SK-N-SH (cell line): ENCODE measurements around the gene KRTAP9-9. TPM values are rescaled to one million over a fixed set of nuclear protein-coding genes. Genes with fewer than 3 reads are reported as not detected.
"Not testable (repeated sequence)": the region's sequence is repeated elsewhere in the genome, so short reads cannot be mapped to it uniquely, and the experiment has no call there.

Experiments
- CTCF ChIA-PET: fragments of 300-600, 350-600 bp; formaldehyde crosslinking; extraction: SDS; loops from one replicate; lab custom pipeline; 2021; lab: Yijun Ruan, JAX
- POLR2A ChIA-PET: fragments of 350-600 bp; sonication (Branson Sonifier 250); formaldehyde crosslinking; extraction: SDS; loops from one replicate; lab custom pipeline; 2020; ENCODE audit warnings: antibody characterized with exemption, inconsistent platforms; lab: Yijun Ruan, JAX
- DNase-seq: peaks from one replicate; pipeline ENCODE4 v3.0.0; 2012
- H2AFZ ChIP-seq: fragments of 200-600 bp; sonication (generic); 2 replicates; pipeline ENCODE4 v1.8.1; 2016; ENCODE audit warnings: antibody characterized with exemption, mild to moderate bottlenecking, low read depth
- H3F3A ChIP-seq: fragments of 200-600 bp; sonication (generic); replicated peaks from 2 replicates; pipeline ENCODE3; 2016; ENCODE audit warnings: antibody characterized with exemption, mild to moderate bottlenecking; ENCODE audit not compliant: insufficient read depth
- H3K27ac ChIP-seq, 2 experiments: fragments of 200-500 bp in 1 of 2; fragments of 200-600 bp in 1 of 2; sonication (Bioruptor generic) in 1 of 2; sonication (generic), shearing (Covaris generic) in 1 of 2; 2 replicates each; pipeline versions ENCODE4 v1.5.1 to v1.6.1; 2014 to 2016; ENCODE audit warnings: low read depth in 2 of 2, inconsistent platforms in 1 of 2, low read length in 1 of 2, mild to moderate bottlenecking in 1 of 2, mixed read lengths in 1 of 2
- H3K27me3 ChIP-seq: fragments of 200-600 bp; sonication (generic), shearing (Covaris generic); 2 replicates; pipeline ENCODE4 v1.6.1; 2016; ENCODE audit warnings: mixed run types; ENCODE audit not compliant: insufficient read depth
- H3K36me3 ChIP-seq, 2 experiments: fragments of 200-500 bp in 1 of 2; fragments of 200-600 bp in 1 of 2; sonication (Bioruptor generic) in 1 of 2; sonication (generic) in 1 of 2; replicated peaks in 1 of 2; 2 replicates each; pipeline versions ENCODE3 to v1.5.1; 2014 to 2016; ENCODE audit warnings: low read length in 1 of 2, mild to moderate bottlenecking in 1 of 2; ENCODE audit not compliant: insufficient read depth in 2 of 2, control insufficient read depth in 1 of 2
- H3K4me1 ChIP-seq, 2 experiments: fragments of 200-500 bp in 1 of 2; fragments of 200-600 bp in 1 of 2; sonication (Bioruptor generic) in 1 of 2; sonication (generic), shearing (Covaris generic) in 1 of 2; 2 replicates each; pipeline versions ENCODE4 v1.5.1 to v1.6.1; 2014 to 2016; ENCODE audit warnings: low read depth in 1 of 2, low read length in 1 of 2, mixed run types in 1 of 2; ENCODE audit not compliant: insufficient read depth in 2 of 2, control insufficient read depth in 1 of 2
- H3K4me2 ChIP-seq: fragments of 200-600 bp; sonication (generic), shearing (Covaris generic); 2 replicates; pipeline ENCODE4 v1.6.1; 2017; ENCODE audit warnings: mixed run types
- H3K4me3 ChIP-seq, 2 experiments: fragments of 200-500 bp in 1 of 2; fragments of 200-600 bp in 1 of 2; sonication (Bioruptor generic) in 1 of 2; sonication (generic), shearing (Covaris generic) in 1 of 2; 2 replicates each; pipeline versions ENCODE4 v1.5.1 to v1.8.1; 2014 to 2016; ENCODE audit warnings: low read depth in 2 of 2, inconsistent platforms in 1 of 2, low read length in 1 of 2, mild to moderate bottlenecking in 1 of 2, mixed read lengths in 1 of 2, moderate library complexity in 1 of 2
- H3K79me2 ChIP-seq: fragments of 200-600 bp; sonication (generic); 2 replicates; pipeline ENCODE4 v1.8.1; 2017; ENCODE audit warnings: mild to moderate bottlenecking; ENCODE audit not compliant: insufficient read depth
- H3K9ac ChIP-seq: fragments of 200-600 bp; sonication (generic); 2 replicates; pipeline ENCODE4 v1.6.1; 2017; ENCODE audit warnings: mixed run types
- H3K9me2 ChIP-seq: fragments of 200-600 bp; sonication (generic); 2 replicates; pipeline ENCODE4 v1.6.1; 2017; ENCODE audit warnings: mixed run types
- H3K9me3 ChIP-seq: fragments of 200-600 bp; sonication (generic); 2 replicates; pipeline ENCODE4 v1.6.1; 2017; ENCODE audit warnings: mixed run types, mild to moderate bottlenecking, moderate library complexity
- H4K20me1 ChIP-seq: fragments of 200-600 bp; sonication (generic); 2 replicates; pipeline ENCODE4 v1.6.1; 2017; ENCODE audit warnings: mild to moderate bottlenecking, mixed run types; ENCODE audit not compliant: insufficient read depth
- ELF1 ChIP-seq: IDR thresholded peaks from 2 replicates; pipeline ENCODE4 v1.4.0; 2012
- EP300 ChIP-seq, 2 experiments: IDR thresholded peaks; 2 replicates each; pipeline versions ENCODE4 v1.4.0 to v1.6.1; 2012; ENCODE audit warnings: borderline replicate concordance in 1 of 2, low read depth in 1 of 2, low read length in 1 of 2
- EZH2phosphoT487 ChIP-seq: fragments of 200-600 bp; sonication (generic); IDR thresholded peaks from 2 replicates; pipeline ENCODE4 v1.6.1; 2017; ENCODE audit warnings: low read depth, mixed run types, mild to moderate bottlenecking, antibody characterized with exemption, moderate library complexity, borderline replicate concordance
- NFIC ChIP-seq: IDR thresholded peaks from 2 replicates; pipeline ENCODE4 v1.4.0; 2012; ENCODE audit warnings: borderline replicate concordance
- SMC3 ChIP-seq: IDR thresholded peaks from 2 replicates; pipeline ENCODE4 v1.6.1; 2012; ENCODE audit warnings: low read depth, low read length, improper control_type of control experiment
- TAF1 ChIP-seq: IDR thresholded peaks from 2 replicates; pipeline ENCODE4 v1.6.1; 2012; ENCODE audit warnings: low read depth, mild to moderate bottlenecking, low read length, moderate library complexity, borderline replicate concordance
- whole genome bisulfite sequencing: methylation state at CpG from one replicate; pipeline ENCODE4 v1.1.6; 2017; ENCODE audit warnings: low lambda C conversion rate; 5-methylcytosine and 5-hydroxymethylcytosine counted together
- polyA plus RNA-seq, 3 experiments: library from polyadenylated mRNA; depleted of rRNA; stranded (reverse); fragments of >200 nt; gene quantifications; 2 replicates each; pipeline ENCODE4 v1.2.3, GENCODE V29; 2012
- TF ChIP-seq, protein P1 (sequence below): fragments of 150-350 bp; IDR thresholded peaks from 2 replicates; pipeline ENCODE4 v1.6.1; 2016; ENCODE audit warnings: mild to moderate bottlenecking, low read depth, low read length

KRTAP9-9 gene
- not detected in 2 replicates for polyA plus RNA-seq (2012; rRNA removed)
- polyA plus RNA-seq (2012; cell fraction: cytosol; rRNA removed), result not detected in 2 replicates
- not detected in 2 replicates for polyA plus RNA-seq (2012; cell fraction: nucleus; rRNA removed)

- H3K4me2 ChIP-seq, H3K36me3 ChIP-seq, H3K9me2 ChIP-seq, H3K79me2 ChIP-seq, H3F3A ChIP-seq, H3K27ac ChIP-seq, H3K9me3 ChIP-seq, H2AFZ ChIP-seq, H4K20me1 ChIP-seq, H3K4me1 ChIP-seq, POLR2A ChIA-PET, H3K4me3 ChIP-seq, DNase-seq, H3K9ac ChIP-seq: not testable (repeated sequence)
- H3K27me3 ChIP-seq, result peaks cover 23% of the 10 kb centered on the region
- CTCF ChIA-PET, result interaction anchor here (0.7 to 1.4 kb wide), 2 partner anchors 21 to 407 kb away, joined by 3 to 4 read pairs; no protein-coding TSS in a partner anchor
- 0% methylated on average over 2 of the region's 5 CpGs for WGBS
These were observed at the start of gene KRTAP9-9 for GRCh38 chr17:41255381-41256290. KRTAP9-9 (plus strand) TSS chr17:41255384.

DNA sequence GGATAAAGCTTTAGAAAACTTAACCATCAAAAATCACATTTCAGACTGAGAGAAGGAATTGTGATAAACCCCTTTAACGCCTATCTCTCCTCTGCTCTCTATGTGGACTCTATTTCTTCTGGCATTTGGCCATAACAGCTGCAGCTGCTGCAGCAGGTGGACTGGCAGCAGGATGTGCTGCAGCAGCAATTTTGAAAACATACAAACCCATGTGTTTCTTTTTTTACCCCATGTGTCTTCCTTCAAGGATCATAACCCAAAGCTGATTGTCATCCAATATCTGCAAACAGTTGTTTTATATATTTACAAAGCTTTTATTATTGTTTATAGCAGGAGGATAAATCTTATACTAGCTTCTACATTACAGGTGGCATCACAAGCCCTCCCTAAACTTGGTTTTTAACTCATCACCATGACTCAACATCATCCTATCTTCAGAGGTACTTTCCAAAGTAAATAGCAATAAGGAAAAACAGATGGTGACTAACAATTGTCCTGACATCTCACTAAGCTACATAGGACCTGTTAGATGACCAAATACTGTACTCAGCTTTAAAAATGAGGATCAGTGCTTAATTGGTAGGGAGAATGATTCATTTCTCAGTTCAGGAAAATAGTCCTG, 43.2 kb upstream of the KRTAP9-9 start:
- CTCF ChIA-PET, result no interaction called here

GRCh38 chr17:41212524-41213169, 42.5 kb upstream of the KRTAP9-9 start:
- no peak overlapping the region for H2AFZ ChIP-seq
- TF ChIP-seq EP300 (IDR thresholded peaks at IDR 0.05; ENCODE audit: borderline replicate concordance in 1 of 2, low read depth in 1 of 2, low read length in 1 of 2), result no peak
- no peak for TF ChIP-seq EZH2phosphoT487
- TF ChIP-seq SMC3, result no peak
- POLR2A ChIA-PET, result no interaction called here
- CTCF ChIA-PET, result no interaction called here
- no peak overlapping the region for H3K4me2 ChIP-seq
- peaks cover 46% of the 10 kb centered on the region; the same call in 1 of the 2 replicates for H3K27me3 ChIP-seq
- H3K9ac ChIP-seq, result no peak overlapping the region
- no peaks in the 10 kb centered on the region for H3F3A ChIP-seq
- H3K4me3 ChIP-seq, result no peak overlapping the region
- H3K36me3 ChIP-seq, result peaks cover 0 to 3% of the 10 kb centered on the region in 2 experiments
- WGBS, result 12% methylated on average over 2 of the region's 7 CpGs
- 0 out of 2 replicates have a peak, but pooled peaks cover 6% of the 10 kb centered on the region for H3K9me2 ChIP-seq
- H3K79me2 ChIP-seq, result no peaks in the 10 kb centered on the region
- no peaks in the 10 kb centered on the region for H3K9me3 ChIP-seq
- no peaks in the 10 kb centered on the region for H4K20me1 ChIP-seq
- DNase-seq, result no peak
- no peaks in the 10 kb centered on the region for H3K4me1 ChIP-seq
- no peak overlapping the region for H3K27ac ChIP-seq

More for the DNA sequence above, 43.2 kb upstream of the KRTAP9-9 start:
- no peak for TF ChIP-seq EZH2phosphoT487
- no peak for TF ChIP-seq SMC3
- TF ChIP-seq ELF1, result no peak
- no peak for TF ChIP-seq TAF1
- TF ChIP-seq NFIC, result no peak
- TF ChIP-seq, protein P1, sequence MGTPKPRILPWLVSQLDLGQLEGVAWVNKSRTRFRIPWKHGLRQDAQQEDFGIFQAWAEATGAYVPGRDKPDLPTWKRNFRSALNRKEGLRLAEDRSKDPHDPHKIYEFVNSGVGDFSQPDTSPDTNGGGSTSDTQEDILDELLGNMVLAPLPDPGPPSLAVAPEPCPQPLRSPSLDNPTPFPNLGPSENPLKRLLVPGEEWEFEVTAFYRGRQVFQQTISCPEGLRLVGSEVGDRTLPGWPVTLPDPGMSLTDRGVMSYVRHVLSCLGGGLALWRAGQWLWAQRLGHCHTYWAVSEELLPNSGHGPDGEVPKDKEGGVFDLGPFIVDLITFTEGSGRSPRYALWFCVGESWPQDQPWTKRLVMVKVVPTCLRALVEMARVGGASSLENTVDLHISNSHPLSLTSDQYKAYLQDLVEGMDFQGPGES, result no peak
- no peaks in the 10 kb centered on the region for H3F3A ChIP-seq
- H3K4me1 ChIP-seq, result no peaks in the 10 kb centered on the region
- H4K20me1 ChIP-seq, result no peaks in the 10 kb centered on the region
- no peaks in the 10 kb centered on the region for H3K79me2 ChIP-seq
- no peak overlapping the region for H3K4me3 ChIP-seq
- H3K27me3 ChIP-seq, result peaks cover 45% of the 10 kb centered on the region; the same call in 1 of the 2 replicates
- H3K9ac ChIP-seq, result no peak overlapping the region
- 0 out of 2 replicates have a peak, but pooled peaks cover 6% of the 10 kb centered on the region for H3K9me2 ChIP-seq
- POLR2A ChIA-PET, result no interaction called here
- peaks cover 0 to 7% of the 10 kb centered on the region in 2 experiments for H3K36me3 ChIP-seq
- no peak overlapping the region for H3K4me2 ChIP-seq
- H3K9me3 ChIP-seq, result no peaks in the 10 kb centered on the region; the same call in 1 of the 2 replicates
- H3K27ac ChIP-seq, result no peak overlapping the region
- WGBS, result 0% methylated on average over 1 of the region's 1 CpG
- no peak overlapping the region for H2AFZ ChIP-seq
- DNase-seq, result no peak
